ENCODE results near the gene ERVW-1. TPM values are rescaled to one million over a fixed set of nuclear protein-coding genes. Genes with fewer than 3 reads are reported as not detected.
A peak's percentile ranks its signal among the peaks of the same experiment; 100 is the strongest.

Gene ERVW-1
- total and polyA plus RNA-seq, 7 experiments from 2014 or later, result 0.24 TPM; not detected in 6

DNA sequence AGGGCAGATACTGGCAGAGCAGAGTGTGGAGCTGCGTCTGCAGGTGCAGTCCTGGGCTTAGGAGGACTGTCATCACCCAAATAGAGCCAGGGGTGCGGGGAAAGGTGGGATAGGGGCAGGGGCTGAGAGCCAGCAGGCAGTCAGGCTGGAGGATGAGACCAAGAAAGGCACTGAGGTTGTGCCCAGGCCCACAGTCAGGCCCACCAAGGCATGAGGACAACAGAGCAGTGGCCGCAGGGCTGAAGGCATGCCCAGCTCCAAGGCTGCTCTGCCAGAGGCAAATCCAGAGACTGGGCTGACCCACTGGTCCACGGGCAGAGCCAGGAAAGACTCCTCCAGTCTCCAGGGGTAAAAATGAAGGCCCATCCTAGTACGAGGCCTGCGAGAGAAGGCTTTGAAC is 54.8 kb downstream of the ERVW-1 start:
- ChIA-PET POLR2A (interaction anchor here (2.2 kb wide), 1 partner anchor 25 kb away, joined by 7 read pairs; the partner anchor contains the start of gene GATAD1), CTCF (interaction anchor here (0.6 to 4.3 kb wide), 2 partner anchors 25 to 622 kb away, joined by 3 to 41 read pairs; partner anchors contain the start of gene GATAD1)
- Mint-ChIP-seq H3K4me3 (no peak overlapping the region), H3K9me3 (no peaks in the 10 kb centered on the region), H3K27ac (peak overlapping the region in 1 of 9 donors; percentile 7), H3K4me1 (peaks cover 5 to 16% (median 11%) of the 10 kb centered on the region in 7 donors), H3K27me3 (peaks cover 2 to 22% (median 16%) of the 10 kb centered on the region in 5 donors), H3K36me3 (no peaks in the 10 kb centered on the region)
- Histone ChIP-seq H3K4me1 (ENCODE audit: control insufficient read depth in 2 of 2, insufficient read depth in 2 of 2, low read length in 2 of 2) (peaks cover 0 to 6% of the 10 kb centered on the region in 2 donors), H3K27ac (ENCODE audit: low read depth, low read length) (no peak overlapping the region), H3K36me3 (ENCODE audit: control insufficient read depth in 2 of 3, insufficient read depth in 3 of 3, low read length in 3 of 3) (no peaks in the 10 kb centered on the region), H3K9me3 (ENCODE audit: control insufficient read depth in 2 of 3, low read length in 3 of 3) (no peaks in the 10 kb centered on the region), H3K27me3 (ENCODE audit: control insufficient read depth in 2 of 2, insufficient read depth in 2 of 2, low read length in 2 of 2) (no peaks in the 10 kb centered on the region), H3K4me3 (ENCODE audit: low read length) (no peak overlapping the region)
- ATAC-seq, result no peak
- DNase-seq, result no peak
- intact Hi-C loops (cut with micrococcal nuclease), result no loop called here

DNA sequence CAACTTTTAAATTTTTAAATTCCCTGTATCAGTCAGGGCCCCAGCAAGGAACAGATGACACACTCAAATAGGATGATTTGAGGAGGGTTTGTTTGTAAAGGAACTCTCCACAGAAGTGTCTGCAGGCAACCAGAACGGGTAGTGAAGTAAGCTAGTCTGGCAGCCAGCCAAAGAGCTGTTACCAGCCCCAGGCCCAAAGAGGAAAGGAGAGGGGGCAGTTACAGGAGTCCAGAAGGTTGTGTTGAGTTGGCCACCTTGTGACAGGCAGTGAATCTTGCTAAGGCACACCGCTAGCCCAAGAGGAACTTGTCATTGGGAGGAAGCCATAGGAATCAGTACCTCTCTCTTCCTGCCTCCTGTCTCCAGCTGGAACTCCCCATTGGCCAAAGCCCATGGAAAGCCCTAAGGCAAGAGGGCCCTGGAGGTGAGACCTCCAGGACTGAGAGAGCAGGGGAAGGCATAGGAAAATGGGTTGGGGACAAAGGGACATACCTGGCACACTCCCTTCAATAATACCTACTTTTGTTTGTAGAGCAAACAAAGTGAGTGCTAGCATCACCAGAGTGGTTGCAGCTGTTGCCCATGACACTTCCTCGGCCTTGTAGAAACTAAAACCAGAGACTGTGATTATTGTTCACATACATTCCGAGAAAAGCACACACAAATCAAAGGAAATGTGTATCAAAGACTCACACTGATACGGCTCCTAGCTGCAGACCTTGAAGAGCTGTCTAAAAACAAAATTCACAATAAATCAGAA is 55.9 kb downstream of the ERVW-1 start:
- Mint-ChIP-seq H3K4me1 (peaks cover 5 to 16% (median 11%) of the 10 kb centered on the region in 7 donors), H3K4me3 (no peak overlapping the region), H3K36me3 (no peaks in the 10 kb centered on the region), H3K27ac (no peak overlapping the region), H3K9me3 (no peaks in the 10 kb centered on the region), H3K27me3 (peaks cover 2 to 16% (median 9%) of the 10 kb centered on the region in 5 donors)
- ChIA-PET POLR2A (interaction anchor here (2.2 kb wide), 1 partner anchor 26 kb away, joined by 7 read pairs; the partner anchor contains the start of gene GATAD1), CTCF (interaction anchor here (4.3 kb wide), 1 partner anchor 26 kb away, joined by 41 read pairs; the partner anchor contains the start of gene GATAD1)
- ATAC-seq (no peak), DNase-seq (no peak)
- H3K4me1 ChIP-seq (ENCODE audit: control insufficient read depth in 2 of 2, insufficient read depth in 2 of 2, low read length in 2 of 2), result peaks cover 0 to 6% of the 10 kb centered on the region in 2 donors
- no peak overlapping the region for H3K27ac ChIP-seq (ENCODE audit: low read depth, low read length)
- H3K4me3 ChIP-seq (ENCODE audit: low read length), result no peak overlapping the region
- no peaks in the 10 kb centered on the region for H3K36me3 ChIP-seq (ENCODE audit: control insufficient read depth in 2 of 3, insufficient read depth in 3 of 3, low read length in 3 of 3)
- H3K27me3 ChIP-seq (ENCODE audit: control insufficient read depth in 2 of 2, insufficient read depth in 2 of 2, low read length in 2 of 2), result no peaks in the 10 kb centered on the region
- no peaks in the 10 kb centered on the region for H3K9me3 ChIP-seq (ENCODE audit: control insufficient read depth in 2 of 3, low read length in 3 of 3)
- intact Hi-C loops (cut with micrococcal nuclease), result no loop called here

Other genes with a start within 250 kb of the ERVW-1 start
- gene KRIT1, start 232.0 kb downstream of the ERVW-1 start, total RNA-seq, result 10 to 100 TPM; 45.7 to 78.7 (median 48.6) TPM
- 10 to 100 TPM; 18.5 to 24.0 TPM for gene KRIT1, start 232.0 kb downstream of the ERVW-1 start, polyA plus RNA-seq
- gene ANKIB1, start 232.0 kb downstream of the ERVW-1 start, total RNA-seq, result 10 to 100 TPM; 54.8 to 98.6 (median 68.2) TPM
- 10 to 100 TPM in 1 of 2 donors, 1 to 10 TPM in 1; 5.8 to 14.7 TPM for gene ANKIB1, start 232.0 kb downstream of the ERVW-1 start, polyA plus RNA-seq
- gene GATAD1, start 30.5 kb downstream of the ERVW-1 start, total RNA-seq, result 10 to 100 TPM; 16.4 to 34.7 (median 22.7) TPM
- 1 to 10 TPM; 5.3 to 7.9 TPM for gene GATAD1, start 30.5 kb downstream of the ERVW-1 start, polyA plus RNA-seq
- 10 to 100 TPM; 18.6 to 43.3 (median 25.6) TPM for gene PEX1, start 50.6 kb upstream of the ERVW-1 start, total RNA-seq
- gene PEX1, start 50.6 kb upstream of the ERVW-1 start, polyA plus RNA-seq, result 1 to 10 TPM; 9.7 to 9.8 TPM
- 10 to 100 TPM; 16.9 to 42.7 (median 37.8) TPM for gene RBM48, start 50.8 kb upstream of the ERVW-1 start, total RNA-seq
- 10 to 100 TPM; 35.6 to 39.3 TPM for gene RBM48, start 50.8 kb upstream of the ERVW-1 start, polyA plus RNA-seq
- 10 to 100 TPM; 37.5 to 77.0 (median 51.7) TPM for gene FAM133B, start 112.4 kb upstream of the ERVW-1 start, total RNA-seq
- gene FAM133B, start 112.4 kb upstream of the ERVW-1 start, polyA plus RNA-seq, result 10 to 100 TPM; 14.2 to 22.5 TPM